HEK293T (cell line): ENCODE results near the gene FBLN7.

ENCODE experiments used
- ELF4 ChIP-seq: fragments of 450-650 bp; IDR thresholded peaks from 2 replicates; pipeline ENCODE4 v1.6.1; 2017; ENCODE audit warnings: antibody characterized with exemption
- FOXK2 ChIP-seq: fragments of 450-650 bp; IDR thresholded peaks from 2 replicates; pipeline ENCODE4 v1.6.1; 2016; ENCODE audit warnings: mild to moderate bottlenecking
- L3MBTL2 ChIP-seq: fragments of 450-650 bp; conservative IDR thresholded peaks from 2 replicates; pipeline ENCODE4 v1.6.1; 2016; ENCODE audit warnings: mild to moderate bottlenecking
- SP1 ChIP-seq: fragments of 450-650 bp; IDR thresholded peaks from 2 replicates; pipeline ENCODE4 v1.6.1; 2017
- SUZ12 ChIP-seq: fragments of 450-650 bp; IDR thresholded peaks from 2 replicates; pipeline ENCODE4 v1.6.1; 2016; ENCODE audit warnings: mild to moderate bottlenecking

DNA sequence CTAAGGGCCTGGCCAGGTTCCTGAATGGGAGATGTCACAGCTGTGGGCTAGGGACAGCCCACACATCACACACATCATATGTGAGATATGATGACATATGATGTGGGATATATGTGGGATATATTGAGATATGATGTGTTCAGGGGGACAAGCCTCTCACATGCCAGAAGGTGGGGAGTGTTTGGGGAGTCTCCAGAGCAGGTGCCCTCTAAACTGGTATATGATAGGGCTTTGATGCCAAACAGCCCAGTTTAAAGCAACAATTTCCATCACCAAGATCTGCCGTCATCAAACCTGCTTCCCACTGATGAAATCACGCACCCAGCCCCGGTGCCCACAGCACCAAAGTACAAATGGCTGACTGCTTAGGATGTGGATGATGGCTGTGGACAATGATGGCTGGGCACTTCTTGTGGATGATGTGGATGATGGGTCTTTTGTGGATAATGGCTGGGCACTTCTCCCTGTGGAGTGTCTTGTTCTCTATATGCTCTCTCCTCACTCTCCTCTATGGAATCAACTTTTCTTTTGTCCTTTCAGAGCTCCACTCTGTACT is 50.9 kb downstream of the FBLN7 start:
- TF ChIP-seq ELF4 (no peak), SUZ12 (no peak), FOXK2 (no peak), SP1 (no peak), L3MBTL2 (no peak)
